DOHH2 (cell line): Measurements from ENCODE around the gene RAB41.

Source experiments
- H3F3A ChIP-seq: fragments of 200-600 bp; sonication (generic), shearing (Covaris generic); 2 replicates; pipeline ENCODE4 v1.6.0; 2016; ENCODE audit warnings: antibody characterized with exemption, mild to moderate bottlenecking; ENCODE audit not compliant: control insufficient read depth, insufficient read depth
- H3K27ac ChIP-seq: fragments of 200-600 bp; sonication (generic); 2 replicates; pipeline ENCODE4 v1.5.1; 2014; ENCODE audit warnings: low read depth, mild to moderate bottlenecking, low read length, moderate library complexity
- H3K27me3 ChIP-seq: fragments of 200-600 bp; sonication (generic); 2 replicates; pipeline ENCODE4 v1.6.1; 2014; ENCODE audit warnings: mild to moderate bottlenecking, low read length, mixed read lengths; ENCODE audit not compliant: control insufficient read depth
- H3K36me3 ChIP-seq: fragments of 200-600 bp; sonication (generic); 2 replicates; pipeline ENCODE4 v1.6.1; 2014; ENCODE audit warnings: mild to moderate bottlenecking, low read length, moderate library complexity, mixed read lengths; ENCODE audit not compliant: control insufficient read depth
- H3K4me1 ChIP-seq: fragments of 200-600 bp; sonication (generic); 2 replicates; pipeline ENCODE4 v1.6.1; 2014; ENCODE audit warnings: mild to moderate bottlenecking, low read length, mixed read lengths; ENCODE audit not compliant: control insufficient read depth
- H3K4me2 ChIP-seq: fragments of 200-600 bp; sonication (generic); 2 replicates; pipeline ENCODE4 v1.6.0; 2014; ENCODE audit warnings: mild to moderate bottlenecking, low read length, moderate library complexity
- H3K4me3 ChIP-seq: fragments of 200-600 bp; sonication (generic); 2 replicates; pipeline ENCODE4 v1.5.1; 2014; ENCODE audit warnings: mild to moderate bottlenecking, low read length, mixed read lengths
- H3K79me2 ChIP-seq: fragments of 200-600 bp; sonication (generic); 2 replicates; pipeline ENCODE4 v1.6.1; 2014; ENCODE audit warnings: mild to moderate bottlenecking, low read length, mixed read lengths; ENCODE audit not compliant: control insufficient read depth
- H3K9me2 ChIP-seq: fragments of 200-600 bp; sonication (generic); replicated peaks from 2 replicates; pipeline ENCODE4 v1.6.1; 2014; ENCODE audit warnings: mild to moderate bottlenecking, low read length, mixed read lengths; ENCODE audit not compliant: control insufficient read depth
- H3K9me3 ChIP-seq: fragments of 200-600 bp; sonication (generic); 2 replicates; pipeline ENCODE4 v1.6.1; 2014; ENCODE audit warnings: antibody characterized with exemption, low read length, mixed read lengths; ENCODE audit not compliant: control insufficient read depth, insufficient read depth
- H4K20me1 ChIP-seq: fragments of 200-600 bp; sonication (generic); 2 replicates; pipeline ENCODE4 v1.6.0; 2014; ENCODE audit warnings: low read depth, mild to moderate bottlenecking, antibody characterized with exemption, low read length, moderate library complexity; ENCODE audit not compliant: control insufficient read depth, insufficient read depth
- EZH2phosphoT487 ChIP-seq: fragments of 200-600 bp; sonication (generic); IDR thresholded peaks from 2 replicates; pipeline ENCODE4 v1.6.1; 2017; ENCODE audit warnings: borderline replicate concordance, mild to moderate bottlenecking, antibody characterized with exemption, low read length, moderate library complexity, mixed read lengths
- TF ChIP-seq, protein P1 (sequence below): fragments of 200-600 bp; sonication (generic); IDR thresholded peaks from one replicate; pipeline ENCODE4 v1.5.1; 2014; ENCODE audit warnings: antibody characterized with exemption, mild to moderate bottlenecking, low read depth, low read length; ENCODE audit not compliant: poor library complexity, severe bottlenecking

The RAB41 gene

DNA sequence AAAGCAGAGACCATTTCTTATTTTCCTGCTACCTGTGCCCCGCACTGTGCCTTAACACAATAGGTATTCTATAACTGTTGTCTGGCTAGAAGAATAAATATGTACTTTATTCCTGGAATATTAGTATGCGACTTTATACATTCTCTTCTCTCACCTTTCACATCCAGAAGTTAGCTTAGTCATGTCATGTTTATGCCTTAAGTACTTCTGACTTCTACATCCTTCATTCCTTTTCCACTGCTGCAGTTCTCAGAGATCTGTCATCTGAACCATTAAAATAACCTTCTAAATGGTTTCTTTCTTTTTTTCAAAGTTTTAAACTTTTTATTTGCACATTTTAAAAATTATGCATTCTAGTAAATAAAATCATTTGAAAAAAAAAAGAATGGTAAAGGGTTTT lies 42.4 kb downstream of the RAB41 start:
- H3K79me2 ChIP-seq, result no peaks in the 10 kb centered on the region
- no peaks in the 10 kb centered on the region for H3K27me3 ChIP-seq
- no peaks in the 10 kb centered on the region for H4K20me1 ChIP-seq
- H3K36me3 ChIP-seq, result peaks cover 8% of the 10 kb centered on the region
- no peak for TF ChIP-seq EZH2phosphoT487
- TF ChIP-seq, protein P1, sequence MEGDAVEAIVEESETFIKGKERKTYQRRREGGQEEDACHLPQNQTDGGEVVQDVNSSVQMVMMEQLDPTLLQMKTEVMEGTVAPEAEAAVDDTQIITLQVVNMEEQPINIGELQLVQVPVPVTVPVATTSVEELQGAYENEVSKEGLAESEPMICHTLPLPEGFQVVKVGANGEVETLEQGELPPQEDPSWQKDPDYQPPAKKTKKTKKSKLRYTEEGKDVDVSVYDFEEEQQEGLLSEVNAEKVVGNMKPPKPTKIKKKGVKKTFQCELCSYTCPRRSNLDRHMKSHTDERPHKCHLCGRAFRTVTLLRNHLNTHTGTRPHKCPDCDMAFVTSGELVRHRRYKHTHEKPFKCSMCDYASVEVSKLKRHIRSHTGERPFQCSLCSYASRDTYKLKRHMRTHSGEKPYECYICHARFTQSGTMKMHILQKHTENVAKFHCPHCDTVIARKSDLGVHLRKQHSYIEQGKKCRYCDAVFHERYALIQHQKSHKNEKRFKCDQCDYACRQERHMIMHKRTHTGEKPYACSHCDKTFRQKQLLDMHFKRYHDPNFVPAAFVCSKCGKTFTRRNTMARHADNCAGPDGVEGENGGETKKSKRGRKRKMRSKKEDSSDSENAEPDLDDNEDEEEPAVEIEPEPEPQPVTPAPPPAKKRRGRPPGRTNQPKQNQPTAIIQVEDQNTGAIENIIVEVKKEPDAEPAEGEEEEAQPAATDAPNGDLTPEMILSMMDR, result no peak
- H3F3A ChIP-seq, result no peaks in the 10 kb centered on the region
- no peaks in the 10 kb centered on the region for H3K9me3 ChIP-seq
- no peak overlapping the region for H3K27ac ChIP-seq
- H3K4me2 ChIP-seq, result no peak overlapping the region
- no peaks in the 10 kb centered on the region for H3K9me2 ChIP-seq
- no peaks in the 10 kb centered on the region for H3K4me1 ChIP-seq
- H3K4me3 ChIP-seq, result no peak overlapping the region

DNA sequence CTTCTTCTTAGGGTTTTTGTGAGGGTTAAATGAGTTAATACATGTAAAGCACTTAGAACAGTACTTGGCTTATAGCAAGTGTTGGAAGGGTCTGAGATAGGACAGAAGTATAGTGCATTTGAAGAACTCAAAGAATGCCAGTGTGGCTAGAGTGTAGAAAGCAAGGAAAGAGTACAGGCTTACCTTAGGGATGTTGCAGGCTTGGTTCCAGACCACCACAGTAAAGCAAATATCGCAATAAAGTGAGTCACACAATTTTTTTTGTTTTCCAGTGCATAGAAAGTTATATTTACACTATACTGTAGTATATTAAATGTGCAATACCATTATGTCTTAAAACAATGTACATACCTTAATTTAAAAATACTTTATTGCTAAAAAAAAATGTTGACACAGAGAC lies 49.2 kb downstream of the RAB41 start:
- no peaks in the 10 kb centered on the region for H3K27me3 ChIP-seq
- peaks cover 43% of the 10 kb centered on the region for H3K36me3 ChIP-seq
- H3K4me1 ChIP-seq, result no peaks in the 10 kb centered on the region
- H3K9me2 ChIP-seq, result no peaks in the 10 kb centered on the region
- H3F3A ChIP-seq, result no peaks in the 10 kb centered on the region
- H3K4me2 ChIP-seq, result no peak overlapping the region
- H3K4me3 ChIP-seq, result no peak overlapping the region
- no peaks in the 10 kb centered on the region for H4K20me1 ChIP-seq
- no peak overlapping the region for H3K27ac ChIP-seq
- H3K79me2 ChIP-seq, result no peaks in the 10 kb centered on the region
- H3K9me3 ChIP-seq, result no peaks in the 10 kb centered on the region
- TF ChIP-seq EZH2phosphoT487, result no peak
- TF ChIP-seq, protein P1, result no peak

DNA sequence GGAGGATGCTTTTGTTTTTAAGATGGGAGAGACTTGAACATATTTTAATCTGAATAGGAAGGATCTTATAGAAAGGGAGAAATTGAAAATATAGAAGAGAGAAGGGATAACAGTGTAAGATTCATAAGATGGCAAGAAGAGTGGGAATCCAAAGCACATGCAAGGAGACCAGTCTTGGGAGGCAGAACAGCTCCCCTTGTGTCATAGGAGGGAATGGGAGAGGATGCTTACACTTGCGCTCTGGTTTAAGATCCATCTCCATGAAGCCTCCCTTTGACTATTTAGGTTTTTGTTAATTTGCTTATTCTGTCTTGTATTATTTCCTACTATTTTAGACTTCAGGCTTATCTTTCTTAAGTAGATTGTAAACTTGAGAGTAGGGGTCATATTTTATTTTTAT lies 50.6 kb downstream of the RAB41 start:
- no peak overlapping the region for H3K4me2 ChIP-seq
- no peaks in the 10 kb centered on the region for H4K20me1 ChIP-seq
- no peaks in the 10 kb centered on the region for H3F3A ChIP-seq
- no peaks in the 10 kb centered on the region for H3K9me2 ChIP-seq
- peaks cover 50% of the 10 kb centered on the region for H3K36me3 ChIP-seq
- H3K4me1 ChIP-seq, result no peaks in the 10 kb centered on the region
- TF ChIP-seq EZH2phosphoT487, result no peak
- TF ChIP-seq, protein P1, result no peak
- H3K79me2 ChIP-seq, result no peaks in the 10 kb centered on the region
- no peaks in the 10 kb centered on the region for H3K27me3 ChIP-seq
- no peaks in the 10 kb centered on the region for H3K9me3 ChIP-seq
- H3K27ac ChIP-seq, result no peak overlapping the region
- no peak overlapping the region for H3K4me3 ChIP-seq
